HG03159 (cell line): ENCODE results near the gene USH2A.

Experiments used
- ATAC-seq: cut with Tn5 transposase; IDR thresholded peaks from one replicate; pipeline ENCODE4 v1.9.1; 2021; ENCODE audit warnings: mild to moderate bottlenecking, moderate library complexity; ENCODE audit not compliant: unreplicated experiment

Gene USH2A

DNA sequence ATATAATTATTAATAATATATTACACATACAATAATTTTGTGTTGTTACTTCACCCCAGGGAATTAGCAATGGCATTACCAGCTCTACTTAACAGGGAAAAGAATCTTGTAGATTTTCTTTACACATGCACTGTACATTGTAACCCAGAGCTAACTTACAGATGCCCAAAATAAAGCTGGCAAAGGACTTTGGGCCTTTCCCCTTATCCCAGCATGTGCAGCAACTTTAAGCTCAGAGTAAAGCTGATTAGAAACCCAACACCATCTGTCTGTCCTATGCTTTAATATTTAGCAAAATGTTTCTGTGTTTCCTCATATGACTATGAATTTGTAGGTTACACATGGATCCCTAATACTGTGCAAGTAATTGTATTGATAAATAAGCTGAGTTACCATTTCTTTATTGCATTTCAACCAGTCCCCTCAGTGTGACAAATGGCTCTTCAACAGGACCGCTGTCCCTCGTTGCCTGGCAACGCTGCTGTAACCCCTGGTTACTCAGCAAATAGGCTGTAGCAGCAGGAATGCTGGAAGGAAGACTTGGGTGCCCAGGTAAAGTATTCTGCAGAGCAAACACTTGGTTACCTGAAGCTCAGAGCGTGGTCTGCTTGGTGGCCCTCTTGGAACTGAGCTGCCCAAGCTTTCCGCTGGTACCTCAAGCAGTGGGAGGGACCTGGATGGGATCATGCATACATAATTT lies at the start of gene USH2A:
TSS of gene USH2A (minus strand) at position 628 of the 700 bp plus-strand sequence. CDS start 1,112 bp downstream, outside the sequence.
- no peak for ATAC-seq

GRCh38 chr1:216466162-216466801 lies 43.0 kb upstream of the USH2A start:
- no peak for ATAC-seq

GRCh38 chr1:216464489-216464888 lies 41.2 kb upstream of the USH2A start:
- no peak for ATAC-seq

- ATAC-seq: no peak
These were observed 39.0 kb upstream of the USH2A start for GRCh38 chr1:216462066-216462775.

GRCh38 chr1:216461466-216461865 lies 38.2 kb upstream of the USH2A start:
- ATAC-seq: no peak

GRCh38 chr1:216459651-216460207 lies 36.5 kb upstream of the USH2A start:
- no peak for ATAC-seq

- no peak for ATAC-seq
These were observed 35.6 kb upstream of the USH2A start for GRCh38 chr1:216458812-216459211.

DNA sequence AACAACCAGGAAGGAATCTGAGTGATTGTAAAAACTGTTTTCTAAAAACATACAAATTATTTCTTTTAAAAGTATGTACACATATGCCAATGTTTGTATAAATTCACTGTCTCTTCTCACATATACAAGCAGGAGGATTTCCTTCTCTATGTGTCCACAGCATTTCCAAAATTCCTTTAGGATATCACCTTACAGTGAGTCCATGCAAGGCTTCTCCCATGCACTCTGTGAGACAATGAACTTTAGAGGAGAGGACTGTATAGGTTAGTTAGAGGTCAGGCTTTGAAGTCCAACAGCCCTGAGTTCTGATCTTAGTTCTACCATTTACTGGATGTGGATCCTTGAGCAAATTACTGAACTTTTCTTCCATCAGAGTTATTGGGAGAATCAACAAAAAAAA lies 34.1 kb upstream of the USH2A start:
- no peak for ATAC-seq

DNA sequence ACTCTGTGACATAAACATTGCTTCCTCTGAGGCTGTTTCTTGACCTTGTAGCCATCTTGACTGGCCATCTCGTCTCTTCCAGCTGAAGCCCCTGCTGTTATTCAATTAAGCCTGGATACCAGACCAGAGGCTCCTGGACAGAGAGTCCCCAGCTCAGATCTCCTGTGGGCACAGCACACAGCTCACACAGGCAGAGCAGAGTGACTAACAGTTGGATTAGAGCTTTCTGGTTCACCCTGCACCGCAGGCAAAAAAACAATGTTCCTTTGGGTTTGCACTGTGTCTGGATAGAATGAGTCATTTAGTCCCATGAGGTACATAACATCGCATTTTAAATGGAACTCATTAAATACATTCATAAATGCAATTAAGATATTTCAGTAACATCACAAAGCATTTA lies 33.4 kb upstream of the USH2A start:
- no peak for ATAC-seq

DNA sequence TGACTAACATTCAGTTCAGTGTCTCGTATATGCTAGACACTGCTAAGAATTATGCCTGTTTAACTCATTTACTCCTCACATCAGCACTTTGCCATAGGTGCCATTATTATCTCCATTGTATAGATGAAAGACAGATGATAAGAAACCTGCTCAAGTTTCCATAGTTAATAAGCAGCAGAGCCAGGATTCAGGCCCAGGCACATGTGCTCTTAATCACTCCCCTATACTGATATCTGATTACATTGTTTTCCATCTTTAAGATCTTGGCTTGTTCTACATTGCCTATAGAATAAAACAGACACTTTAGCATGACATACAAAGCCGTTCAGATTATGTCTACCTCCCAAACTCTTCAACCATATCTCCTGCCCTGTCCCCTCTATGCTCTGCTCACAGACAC lies 30.5 kb upstream of the USH2A start:
- no peak for ATAC-seq

- ATAC-seq: no peak
These were observed 27.0 kb upstream of the USH2A start for GRCh38 chr1:216450227-216450626.

- ATAC-seq: no peak
These were observed 24.8 kb upstream of the USH2A start for GRCh38 chr1:216448011-216448510.

- ATAC-seq: no peak
These were observed 14.4 kb upstream of the USH2A start for GRCh38 chr1:216437603-216438002.

DNA sequence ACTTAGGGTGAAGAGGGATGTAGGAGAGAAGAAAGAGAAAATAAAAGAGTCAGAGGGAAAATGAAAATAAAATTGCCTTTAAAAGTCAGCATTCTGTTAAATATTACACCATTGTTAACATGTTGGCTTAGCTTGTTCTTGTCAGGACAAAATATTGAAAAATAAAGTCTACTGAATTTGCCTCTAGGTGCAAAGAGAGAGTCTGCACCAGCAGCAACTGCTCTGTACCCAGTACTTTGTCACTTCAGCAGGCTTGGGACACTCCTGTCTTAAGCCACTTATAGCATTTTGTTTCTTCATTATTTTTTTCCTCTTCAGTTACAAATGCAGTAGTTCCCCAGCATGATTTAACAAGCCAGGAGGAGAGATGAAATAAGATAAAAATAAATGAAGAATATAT lies 11.0 kb upstream of the USH2A start:
- no peak for ATAC-seq

GRCh38 chr1:216433175-216433574 lies 9.9 kb upstream of the USH2A start:
- no peak for ATAC-seq

DNA sequence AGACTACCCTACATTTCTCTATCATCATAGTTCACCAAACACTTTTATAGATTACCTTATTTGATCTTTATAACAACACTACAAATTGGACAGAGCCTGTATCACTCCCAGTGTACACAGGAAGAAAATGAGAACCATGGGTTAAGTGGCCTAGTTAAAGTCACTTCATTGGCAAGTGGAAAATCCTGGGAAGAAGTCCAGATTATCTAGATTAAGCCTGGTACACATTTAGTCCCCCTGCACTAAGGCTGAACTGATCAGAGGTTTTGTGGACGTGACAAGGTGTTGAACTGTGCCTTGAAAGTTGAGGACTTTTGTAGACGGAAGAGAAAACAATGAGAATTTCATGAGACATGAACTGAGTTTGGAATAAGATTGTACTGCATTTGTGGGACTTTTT lies 7.5 kb upstream of the USH2A start:
- no peak for ATAC-seq

GRCh38 chr1:216425577-216425976 lies 2.3 kb upstream of the USH2A start:
- no peak for ATAC-seq

DNA sequence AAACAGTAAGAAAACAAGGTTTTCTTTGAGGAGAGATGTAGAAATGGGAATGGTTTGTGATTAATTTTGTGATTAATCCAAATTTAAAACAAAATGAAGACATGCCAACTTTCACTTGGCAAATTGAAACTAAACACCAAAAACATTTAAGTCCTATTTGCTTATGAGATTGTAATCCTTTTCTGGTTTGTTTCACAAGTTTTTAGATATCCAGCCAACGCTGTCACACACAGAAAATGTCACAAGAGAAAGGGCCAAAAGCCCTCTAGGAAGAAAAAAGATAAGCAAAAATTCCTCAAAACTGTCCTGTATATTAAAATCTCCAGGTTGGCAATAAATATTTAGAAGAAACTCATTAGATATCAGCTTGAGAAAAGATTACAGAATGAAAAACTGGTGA lies 2.5 kb downstream of the USH2A start:
- no peak for ATAC-seq

DNA sequence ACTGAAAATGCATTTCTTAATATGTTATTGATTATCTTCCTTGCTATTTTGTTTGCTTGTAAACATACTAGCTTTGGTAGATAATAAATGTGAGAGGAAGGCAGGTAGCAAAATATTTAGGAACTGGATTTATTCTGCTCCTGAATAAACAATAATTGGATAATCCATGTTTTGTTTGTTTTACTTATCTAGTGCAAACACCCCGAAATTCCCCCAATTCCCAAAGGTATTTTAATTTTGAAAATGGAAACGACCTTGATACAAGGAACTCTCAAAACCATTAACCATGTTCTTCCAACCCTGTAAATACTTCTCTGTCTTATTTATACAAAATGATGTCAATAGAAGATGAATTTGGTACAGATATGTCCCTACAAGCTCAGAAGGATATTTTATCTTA lies 3.0 kb downstream of the USH2A start:
- no peak for ATAC-seq

- ATAC-seq: no peak
These were observed 6.8 kb downstream of the USH2A start for GRCh38 chr1:216416488-216416887.

DNA sequence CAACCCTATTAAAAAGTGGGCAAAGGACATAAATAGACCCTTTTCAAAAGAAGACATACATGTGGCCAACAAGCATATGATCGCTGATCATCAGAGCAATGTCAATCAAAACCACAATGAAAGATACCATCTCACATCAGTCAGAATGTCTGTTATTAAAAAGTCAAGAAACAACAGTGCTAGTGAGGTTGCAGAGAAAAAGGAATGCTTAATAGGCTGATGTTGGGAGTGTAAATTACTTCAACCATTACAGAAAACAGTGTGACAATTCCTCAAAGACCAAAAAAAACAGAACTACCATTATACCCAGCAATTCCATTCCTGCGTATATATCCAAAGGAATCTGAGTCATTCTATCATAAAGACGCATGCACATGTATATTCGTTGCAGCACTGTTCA lies 13.2 kb downstream of the USH2A start:
- no peak for ATAC-seq

DNA sequence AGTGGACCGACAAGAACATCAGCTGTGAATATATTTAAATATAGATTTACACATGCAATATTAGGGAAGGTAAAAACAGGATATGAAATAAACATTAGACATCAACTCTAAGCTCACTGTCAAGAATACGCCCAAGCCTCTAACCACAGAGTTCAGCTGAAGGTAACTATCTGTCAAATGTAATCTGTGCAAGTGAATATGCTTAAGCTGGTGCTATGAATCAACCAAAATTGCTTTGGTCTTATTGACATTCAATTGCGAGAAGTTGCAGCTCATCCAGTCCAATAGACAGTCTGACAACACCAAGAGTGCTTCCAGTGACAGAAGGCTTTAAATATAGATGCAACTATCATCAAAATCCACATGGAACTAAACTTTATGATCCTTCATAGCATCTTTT lies 32.3 kb downstream of the USH2A start:
- ATAC-seq: no peak
